Parathyroid adenoma (tissue), 2 donors: Measurements from ENCODE around the gene GGN.
"Not testable (repeated sequence)": the region's sequence is repeated elsewhere in the genome, so short reads cannot be mapped to it uniquely, and the experiment has no call there.

Source experiments
- H2AFZ ChIP-seq: fragments of 300-600 bp; sonication (generic); one replicate; pipeline ENCODE4 v1.7.0; 2017; ENCODE audit warnings: antibody characterized with exemption, mild to moderate bottlenecking
- H3K27ac ChIP-seq: fragments of 300-600 bp; sonication (generic); one replicate; pipeline ENCODE4 v1.7.0; 2017
- H3K27me3 ChIP-seq: fragments of 300-600 bp; sonication (generic); one replicate; pipeline ENCODE4 v1.7.0; 2017; ENCODE audit warnings: low read length; ENCODE audit not compliant: control insufficient read depth, insufficient read depth
- H3K36me3 ChIP-seq: fragments of 300-600 bp; sonication (generic); one replicate; pipeline ENCODE4 v1.7.0; 2017; ENCODE audit warnings: low read length; ENCODE audit not compliant: control insufficient read depth, insufficient read depth
- H3K4me1 ChIP-seq: fragments of 300-600 bp; sonication (generic); one replicate; pipeline ENCODE4 v1.7.0; 2017; ENCODE audit warnings: control low read depth
- H3K4me2 ChIP-seq: fragments of 300-600 bp; sonication (generic); one replicate; pipeline ENCODE4 v1.7.0; 2017; ENCODE audit warnings: low read length
- H3K4me3 ChIP-seq: fragments of 300-600 bp; sonication (generic); one replicate; pipeline ENCODE4 v1.7.0; 2017; ENCODE audit warnings: low read depth, low read length
- H3K79me2 ChIP-seq: fragments of 300-600 bp; sonication (generic); one replicate; pipeline ENCODE4 v1.7.0; 2017; ENCODE audit warnings: control low read depth
- H3K9ac ChIP-seq: fragments of 300-600 bp; sonication (generic); one replicate; pipeline ENCODE4 v1.7.0; 2017; ENCODE audit warnings: mild to moderate bottlenecking
- H3K9me3 ChIP-seq: fragments of 300-600 bp; sonication (generic); one replicate; pipeline ENCODE4 v1.7.0; 2017; ENCODE audit warnings: low read length; ENCODE audit not compliant: control insufficient read depth
- TF ChIP-seq, protein P1 (sequence below): fragments of 300-600 bp; sonication (generic); IDR thresholded peaks from one replicate; pipeline ENCODE4 v1.7.0; 2017; ENCODE audit warnings: antibody characterized with exemption, mild to moderate bottlenecking
- donor health status: primary hyperparathyroidism.

GGN gene

DNA sequence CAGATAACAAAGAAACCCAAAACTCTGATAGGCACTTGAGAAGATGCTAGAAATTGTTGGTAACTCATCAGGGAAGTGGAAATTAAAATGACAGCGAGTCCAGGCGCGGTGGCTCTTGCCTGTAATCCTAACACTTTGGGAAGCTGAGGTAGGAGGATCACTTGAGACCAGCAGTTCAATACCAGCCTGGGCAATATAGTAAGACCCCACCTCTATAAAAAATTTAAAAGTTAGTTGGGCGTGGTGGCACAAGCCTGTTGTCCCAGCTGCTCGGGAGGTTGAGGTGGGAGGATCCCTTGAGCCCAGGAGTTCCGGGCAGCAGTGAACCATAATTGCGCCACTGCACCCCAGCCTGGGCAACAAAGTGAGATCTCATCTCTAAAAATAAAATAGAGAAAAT lies 43.1 kb upstream of the GGN start:
- H3K9me3 ChIP-seq = no peaks in the 10 kb centered on the region
- no peak overlapping the region for H2AFZ ChIP-seq
- TF ChIP-seq, protein P1, sequence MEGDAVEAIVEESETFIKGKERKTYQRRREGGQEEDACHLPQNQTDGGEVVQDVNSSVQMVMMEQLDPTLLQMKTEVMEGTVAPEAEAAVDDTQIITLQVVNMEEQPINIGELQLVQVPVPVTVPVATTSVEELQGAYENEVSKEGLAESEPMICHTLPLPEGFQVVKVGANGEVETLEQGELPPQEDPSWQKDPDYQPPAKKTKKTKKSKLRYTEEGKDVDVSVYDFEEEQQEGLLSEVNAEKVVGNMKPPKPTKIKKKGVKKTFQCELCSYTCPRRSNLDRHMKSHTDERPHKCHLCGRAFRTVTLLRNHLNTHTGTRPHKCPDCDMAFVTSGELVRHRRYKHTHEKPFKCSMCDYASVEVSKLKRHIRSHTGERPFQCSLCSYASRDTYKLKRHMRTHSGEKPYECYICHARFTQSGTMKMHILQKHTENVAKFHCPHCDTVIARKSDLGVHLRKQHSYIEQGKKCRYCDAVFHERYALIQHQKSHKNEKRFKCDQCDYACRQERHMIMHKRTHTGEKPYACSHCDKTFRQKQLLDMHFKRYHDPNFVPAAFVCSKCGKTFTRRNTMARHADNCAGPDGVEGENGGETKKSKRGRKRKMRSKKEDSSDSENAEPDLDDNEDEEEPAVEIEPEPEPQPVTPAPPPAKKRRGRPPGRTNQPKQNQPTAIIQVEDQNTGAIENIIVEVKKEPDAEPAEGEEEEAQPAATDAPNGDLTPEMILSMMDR = no peak
- H3K4me1 ChIP-seq = peaks cover 5% of the 10 kb centered on the region
- H3K4me3 ChIP-seq = no peak overlapping the region
- no peaks in the 10 kb centered on the region for H3K27me3 ChIP-seq
- no peak overlapping the region for H3K27ac ChIP-seq
- no peaks in the 10 kb centered on the region for H3K79me2 ChIP-seq
- no peaks in the 10 kb centered on the region for H3K36me3 ChIP-seq
- H3K9ac ChIP-seq = no peak overlapping the region
- no peak overlapping the region for H3K4me2 ChIP-seq

DNA sequence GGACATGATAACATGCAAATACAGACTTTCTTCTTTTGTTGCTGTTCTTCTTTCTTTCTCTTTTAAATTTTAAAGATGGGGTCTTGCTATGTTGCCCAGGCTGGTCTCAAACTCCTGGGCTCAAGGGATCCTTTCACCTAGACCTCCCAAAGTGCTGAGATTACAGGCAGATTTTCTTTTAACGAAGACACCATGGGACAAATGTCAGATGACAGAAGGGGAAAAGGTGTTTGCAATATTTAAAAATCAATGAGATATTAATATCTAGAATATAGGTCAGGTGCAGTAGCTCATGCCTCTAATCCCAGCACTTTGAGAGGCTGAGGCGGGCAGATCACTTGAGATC lies 42.0 kb upstream of the GGN start:
- H3K9me3 ChIP-seq = no peaks in the 10 kb centered on the region
- no peaks in the 10 kb centered on the region for H3K79me2 ChIP-seq
- no peaks in the 10 kb centered on the region for H3K36me3 ChIP-seq
- H3K4me1 ChIP-seq = peaks cover 5% of the 10 kb centered on the region
- TF ChIP-seq, protein P1 = no peak
- H3K4me3 ChIP-seq = no peak overlapping the region
- H3K9ac ChIP-seq = no peak overlapping the region
- no peak overlapping the region for H3K27ac ChIP-seq
- no peak overlapping the region for H2AFZ ChIP-seq
- no peak overlapping the region for H3K4me2 ChIP-seq
- H3K27me3 ChIP-seq = no peaks in the 10 kb centered on the region

DNA sequence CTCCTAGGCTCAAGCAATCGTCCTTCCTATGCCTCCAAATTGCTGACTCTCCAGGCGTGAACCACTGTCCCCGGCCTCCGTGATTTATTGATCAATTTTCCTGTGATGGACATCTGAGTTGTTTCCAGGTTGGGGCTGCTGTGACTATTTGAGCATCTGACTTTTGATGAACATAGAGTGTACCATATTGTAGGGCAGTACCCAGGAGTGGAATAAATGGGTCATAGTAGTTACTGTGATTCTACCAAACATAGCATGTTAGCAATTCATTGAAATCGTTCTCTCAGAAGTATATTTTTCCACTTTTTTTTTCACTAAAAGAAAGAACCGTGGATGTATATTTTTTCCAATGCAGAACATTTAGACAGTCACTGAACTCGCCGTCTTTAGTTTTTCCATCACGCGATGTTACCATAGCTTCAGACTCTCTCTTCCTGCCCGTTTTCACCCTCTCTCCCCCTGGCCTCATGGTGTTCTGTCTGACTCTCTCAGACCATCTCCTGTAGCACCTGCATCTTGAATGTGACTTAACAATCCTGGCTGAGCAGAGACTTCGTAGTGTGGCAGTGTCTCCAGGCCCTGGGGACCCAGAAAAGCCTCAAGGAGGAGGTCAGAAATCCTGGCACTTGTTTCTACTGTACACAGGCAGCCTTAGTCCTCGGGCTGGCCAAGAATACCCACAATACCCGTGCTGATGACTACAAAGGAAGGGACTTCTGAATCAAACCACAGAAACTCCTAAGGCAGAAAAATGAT lies 41.4 kb upstream of the GGN start:
- Histone ChIP-seq H3K4me1 (no peaks in the 10 kb centered on the region), H3K9me3 (no peaks in the 10 kb centered on the region), H3K79me2 (no peaks in the 10 kb centered on the region), H3K9ac (no peak overlapping the region), H3K4me2 (no peak overlapping the region), H2AFZ (no peak overlapping the region), H3K27ac (no peak overlapping the region), H3K4me3 (no peak overlapping the region), H3K27me3 (no peaks in the 10 kb centered on the region), H3K36me3 (no peaks in the 10 kb centered on the region)
- TF ChIP-seq, protein P1 = no peak

DNA sequence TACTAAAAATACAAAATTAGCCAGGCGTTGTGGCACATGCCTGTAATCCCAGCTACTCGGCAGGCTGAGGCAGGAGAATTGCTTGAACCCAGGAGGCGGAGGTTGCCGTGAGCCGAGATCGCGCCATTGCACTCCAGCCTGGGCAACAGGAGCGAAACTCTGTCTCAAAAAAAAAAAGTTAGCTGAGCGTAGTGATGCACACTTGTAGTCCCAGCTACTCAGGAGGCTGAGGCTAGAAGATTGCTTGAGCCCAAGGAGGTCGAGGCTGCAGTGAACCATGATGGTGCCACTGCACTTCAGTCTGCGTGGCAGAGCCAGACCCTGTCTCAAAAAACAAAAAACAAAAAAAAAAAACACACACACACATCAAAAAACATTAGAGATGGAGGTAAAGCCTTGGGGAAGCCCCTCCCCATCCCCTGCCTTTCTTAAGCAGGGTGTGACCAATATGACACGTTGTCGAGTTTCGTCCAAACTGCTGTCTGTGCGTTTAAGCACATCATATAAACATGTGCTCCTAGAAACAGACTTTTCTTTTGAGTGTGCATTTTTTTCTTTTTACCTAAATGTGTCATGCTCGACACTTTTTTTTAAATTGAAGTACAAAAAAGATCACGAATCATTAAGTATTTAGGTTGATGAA lies 39.3 kb upstream of the GGN start:
- H3K79me2 ChIP-seq, H3K4me1 ChIP-seq, H3K36me3 ChIP-seq, H3K9me3 ChIP-seq, H3K9ac ChIP-seq, H3K4me3 ChIP-seq, H3K4me2 ChIP-seq, H3K27me3 ChIP-seq, H3K27ac ChIP-seq, H2AFZ ChIP-seq: not testable (repeated sequence)

DNA sequence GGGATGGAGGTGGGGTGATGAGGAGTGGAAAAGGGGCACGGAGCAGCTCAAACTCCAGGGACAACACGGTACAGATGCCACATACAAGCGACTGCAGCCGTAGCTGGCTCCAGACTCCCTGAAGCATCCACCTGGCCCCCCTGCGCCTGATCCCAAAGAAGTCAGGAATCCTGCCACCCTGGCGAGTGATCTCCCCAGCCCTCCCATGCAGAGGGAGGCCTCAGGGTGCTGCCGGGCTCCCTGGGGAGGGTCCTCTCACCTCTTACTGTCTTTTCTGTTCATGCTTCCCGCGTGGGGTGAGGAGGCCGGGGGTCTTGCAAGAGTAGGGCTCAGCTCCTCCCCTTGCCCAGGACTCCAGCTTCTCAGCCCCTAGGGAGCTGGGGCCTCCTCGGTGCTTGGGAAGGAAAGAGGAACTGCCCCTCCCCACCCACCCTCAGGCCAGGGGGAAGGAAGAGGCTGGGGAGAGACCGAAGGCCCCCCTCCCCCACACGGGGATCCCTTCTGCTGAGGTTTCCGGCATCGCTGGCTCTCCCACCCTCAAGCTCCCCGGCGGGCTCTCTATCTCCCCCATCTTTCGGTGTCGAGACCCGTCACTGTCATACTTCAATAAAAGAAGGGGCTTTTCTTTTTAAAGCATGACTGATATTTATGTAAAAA lies 38.1 kb upstream of the GGN start, which contains the start of gene RASGRP4:
Gene RASGRP4 (minus strand): TSS at position 410 of the 657 bp plus-strand sequence. CDS start 128 bp downstream, at position 282.
- no peak within 1 kb of the TSS for H3K4me3 ChIP-seq
- H2AFZ ChIP-seq = no peak within 1 kb of the TSS
- no peaks in the 10 kb centered on the region for H3K9me3 ChIP-seq
- no peaks in the 10 kb centered on the region for H3K27me3 ChIP-seq
- TF ChIP-seq, protein P1 = no peak
- H3K36me3 ChIP-seq = no peaks in the 10 kb centered on the region
- H3K4me2 ChIP-seq = no peak within 1 kb of the TSS
- no peaks in the 10 kb centered on the region for H3K79me2 ChIP-seq
- no peaks in the 10 kb centered on the region for H3K4me1 ChIP-seq
- H3K9ac ChIP-seq = no peak within 1 kb of the TSS
- H3K27ac ChIP-seq = no peak within 1 kb of the TSS
